Mammary microvascular endothelial cell (primary cell): Measurements from ENCODE around the gene ZWINT. TPM values are rescaled to one million over a fixed set of nuclear protein-coding genes. Genes with fewer than 3 reads are reported as not detected.

Experiments used
- total RNA-seq: library from RNA; depleted of rRNA; stranded (reverse); fragments of >200 nt; gene quantifications from 2 replicates; pipeline ENCODE4 v1.2.3, GENCODE V29; 2015

Gene ZWINT
- 64.2 and 71.7 TPM in 2 replicates for total RNA-seq

GRCh38 chr10:56360967-56361612, at the start of gene ZWINT:
Gene ZWINT (minus strand): TSS chr10:56361259. CDS start chr10:56361236, 23 bp downstream.

